ENCODE results near the gene CALCR. TPM values are rescaled to one million over a fixed set of nuclear protein-coding genes. Genes with fewer than 3 reads are reported as not detected.

Gene CALCR
- total RNA-seq, 1 donor = not detected

GRCh38 chr7:93442478-93443224 is 131.9 kb downstream of the CALCR start:
- H3K4me3 ChIP-seq (ENCODE audit: low read length) = no peak overlapping the region
- no peaks in the 10 kb centered on the region for H3K9me3 ChIP-seq (ENCODE audit: low read depth, low read length)
- no peaks in the 10 kb centered on the region for H3K4me1 ChIP-seq (ENCODE audit: insufficient read depth, low read length)
- no peaks in the 10 kb centered on the region for H3K27me3 ChIP-seq (ENCODE audit: insufficient read depth, low read length)

- Histone ChIP-seq H3K4me3 (ENCODE audit: low read length) (no peak overlapping the region), H3K9me3 (ENCODE audit: low read depth, low read length) (no peaks in the 10 kb centered on the region), H3K4me1 (ENCODE audit: insufficient read depth, low read length) (peaks cover 4% of the 10 kb centered on the region), H3K27me3 (ENCODE audit: insufficient read depth, low read length) (no peaks in the 10 kb centered on the region)
Measured at GRCh38 chr7:93435791-93436190, 138.7 kb downstream of the CALCR start.

- H3K9me3 ChIP-seq (ENCODE audit: low read depth, low read length) = no peaks in the 10 kb centered on the region
- no peak overlapping the region for H3K4me3 ChIP-seq (ENCODE audit: low read length)
Measured at GRCh38 chr7:93432130-93432529, 142.4 kb downstream of the CALCR start.

GRCh38 chr7:93430917-93431588 is 143.5 kb downstream of the CALCR start:
- H3K4me3 ChIP-seq (ENCODE audit: low read length) = no peak overlapping the region

More at GRCh38 chr7:93432130-93432529, 142.4 kb downstream of the CALCR start:
- no peaks in the 10 kb centered on the region for H3K27me3 ChIP-seq (ENCODE audit: insufficient read depth, low read length)
- H3K4me1 ChIP-seq (ENCODE audit: insufficient read depth, low read length) = peaks cover 4% of the 10 kb centered on the region

GRCh38 chr7:93429563-93429962 is 145.0 kb downstream of the CALCR start:
- peaks cover 4% of the 10 kb centered on the region for H3K4me1 ChIP-seq (ENCODE audit: insufficient read depth, low read length)
- no peaks in the 10 kb centered on the region for H3K27me3 ChIP-seq (ENCODE audit: insufficient read depth, low read length)
- H3K9me3 ChIP-seq (ENCODE audit: low read depth, low read length) = no peaks in the 10 kb centered on the region
- no peak overlapping the region for H3K4me3 ChIP-seq (ENCODE audit: low read length)

More at GRCh38 chr7:93430917-93431588, 143.5 kb downstream of the CALCR start:
- Histone ChIP-seq H3K9me3 (ENCODE audit: low read depth, low read length) (no peaks in the 10 kb centered on the region), H3K27me3 (ENCODE audit: insufficient read depth, low read length) (no peaks in the 10 kb centered on the region), H3K4me1 (ENCODE audit: insufficient read depth, low read length) (peaks cover 4% of the 10 kb centered on the region)

- no peaks in the 10 kb centered on the region for H3K9me3 ChIP-seq (ENCODE audit: low read depth, low read length)
- peaks cover 4% of the 10 kb centered on the region for H3K4me1 ChIP-seq (ENCODE audit: insufficient read depth, low read length)
- no peak overlapping the region for H3K4me3 ChIP-seq (ENCODE audit: low read length)
- H3K27me3 ChIP-seq (ENCODE audit: insufficient read depth, low read length) = no peaks in the 10 kb centered on the region
Measured at GRCh38 chr7:93427107-93427506, 147.4 kb downstream of the CALCR start.

- H3K9me3 ChIP-seq (ENCODE audit: low read depth, low read length) = no peaks in the 10 kb centered on the region
- H3K4me1 ChIP-seq (ENCODE audit: insufficient read depth, low read length) = peaks cover 3% of the 10 kb centered on the region
- no peaks in the 10 kb centered on the region for H3K27me3 ChIP-seq (ENCODE audit: insufficient read depth, low read length)
- H3K4me3 ChIP-seq (ENCODE audit: low read length) = no peak overlapping the region
Measured at GRCh38 chr7:93426155-93426696, 148.3 kb downstream of the CALCR start.

- H3K4me1 ChIP-seq (ENCODE audit: insufficient read depth, low read length) = no peaks in the 10 kb centered on the region
- no peaks in the 10 kb centered on the region for H3K27me3 ChIP-seq (ENCODE audit: insufficient read depth, low read length)
- H3K9me3 ChIP-seq (ENCODE audit: low read depth, low read length) = no peaks in the 10 kb centered on the region
Measured at GRCh38 chr7:93414574-93414973, 159.9 kb downstream of the CALCR start.

GRCh38 chr7:93409324-93409723 is 165.2 kb downstream of the CALCR start:
- no peaks in the 10 kb centered on the region for H3K4me1 ChIP-seq (ENCODE audit: insufficient read depth, low read length)
- H3K9me3 ChIP-seq (ENCODE audit: low read depth, low read length) = peaks cover 15% of the 10 kb centered on the region
- no peak overlapping the region for H3K4me3 ChIP-seq (ENCODE audit: low read length)
- H3K27me3 ChIP-seq (ENCODE audit: insufficient read depth, low read length) = peaks cover 3% of the 10 kb centered on the region

More at GRCh38 chr7:93414574-93414973, 159.9 kb downstream of the CALCR start:
- no peak overlapping the region for H3K4me3 ChIP-seq (ENCODE audit: low read length)

- Histone ChIP-seq H3K9me3 (ENCODE audit: low read depth, low read length) (peaks cover 15% of the 10 kb centered on the region), H3K4me3 (ENCODE audit: low read length) (no peak overlapping the region), H3K4me1 (ENCODE audit: insufficient read depth, low read length) (no peaks in the 10 kb centered on the region), H3K27me3 (ENCODE audit: insufficient read depth, low read length) (peaks cover 3% of the 10 kb centered on the region)
Measured at GRCh38 chr7:93407239-93407638, 167.3 kb downstream of the CALCR start.

- H3K9me3 ChIP-seq (ENCODE audit: low read depth, low read length) = peaks cover 15% of the 10 kb centered on the region
- peaks cover 3% of the 10 kb centered on the region for H3K27me3 ChIP-seq (ENCODE audit: insufficient read depth, low read length)
- no peaks in the 10 kb centered on the region for H3K4me1 ChIP-seq (ENCODE audit: insufficient read depth, low read length)
- H3K4me3 ChIP-seq (ENCODE audit: low read length) = no peak overlapping the region
Measured at GRCh38 chr7:93402944-93403343, 171.6 kb downstream of the CALCR start.

GRCh38 chr7:93399642-93400041 is 174.9 kb downstream of the CALCR start:
- Histone ChIP-seq H3K4me3 (ENCODE audit: low read length) (no peak overlapping the region), H3K9me3 (ENCODE audit: low read depth, low read length) (no peaks in the 10 kb centered on the region), H3K27me3 (ENCODE audit: insufficient read depth, low read length) (no peaks in the 10 kb centered on the region), H3K4me1 (ENCODE audit: insufficient read depth, low read length) (no peaks in the 10 kb centered on the region)

GRCh38 chr7:93392984-93393383 is 181.5 kb downstream of the CALCR start:
- Histone ChIP-seq H3K27me3 (ENCODE audit: insufficient read depth, low read length) (no peaks in the 10 kb centered on the region), H3K4me3 (ENCODE audit: low read length) (no peak overlapping the region), H3K4me1 (ENCODE audit: insufficient read depth, low read length) (no peaks in the 10 kb centered on the region), H3K9me3 (ENCODE audit: low read depth, low read length) (no peaks in the 10 kb centered on the region)

GRCh38 chr7:93390660-93391059 is 183.9 kb downstream of the CALCR start:
- Histone ChIP-seq H3K4me1 (ENCODE audit: insufficient read depth, low read length) (no peaks in the 10 kb centered on the region), H3K9me3 (ENCODE audit: low read depth, low read length) (no peaks in the 10 kb centered on the region), H3K27me3 (ENCODE audit: insufficient read depth, low read length) (peaks cover 3% of the 10 kb centered on the region), H3K4me3 (ENCODE audit: low read length) (no peak overlapping the region)

- peaks cover 3% of the 10 kb centered on the region for H3K27me3 ChIP-seq (ENCODE audit: insufficient read depth, low read length)
- H3K4me3 ChIP-seq (ENCODE audit: low read length) = no peak overlapping the region
Measured at GRCh38 chr7:93382362-93382761, 192.2 kb downstream of the CALCR start.

More at GRCh38 chr7:93382362-93382761, 192.2 kb downstream of the CALCR start:
- Histone ChIP-seq H3K4me1 (ENCODE audit: insufficient read depth, low read length) (no peaks in the 10 kb centered on the region), H3K9me3 (ENCODE audit: low read depth, low read length) (no peaks in the 10 kb centered on the region)

Measured in mononuclear cell (primary cell).